Measurements from ENCODE around the gene FOSL2.

Gene FOSL2

DNA sequence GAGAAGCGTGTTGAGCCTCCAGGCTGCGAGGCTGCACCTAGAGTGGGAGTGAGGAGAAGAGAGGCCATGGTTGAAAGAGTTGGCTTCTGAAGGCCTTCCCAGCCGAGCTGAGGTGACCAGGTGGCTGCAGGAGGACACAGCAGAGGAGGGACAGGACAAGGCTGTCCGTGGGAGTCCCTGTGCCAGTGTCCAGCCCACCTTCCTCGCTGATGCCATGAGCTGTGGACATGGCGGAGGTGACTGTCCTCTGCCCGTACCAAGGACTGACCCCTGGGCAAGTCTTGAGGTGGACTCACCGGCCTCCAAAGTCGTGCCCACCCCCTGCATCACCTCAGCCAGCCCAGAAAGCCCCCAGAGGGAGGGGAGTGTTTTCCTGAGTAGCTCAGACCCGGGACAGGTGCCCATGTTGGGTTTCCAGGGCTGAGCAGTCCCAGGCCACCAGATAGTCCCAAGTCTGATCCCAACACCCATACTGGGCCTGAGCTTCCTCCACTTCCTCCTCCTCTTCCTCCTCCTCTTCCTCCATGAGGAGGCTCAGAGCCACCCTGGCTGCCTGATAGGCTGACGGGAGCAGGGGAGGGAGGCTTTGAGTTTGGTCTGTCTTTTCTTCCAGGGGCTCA is 43.0 kb upstream of the FOSL2 start:
- Histone ChIP-seq H3K9me3 (ENCODE audit: control insufficient read depth, low read length) (no peaks in the 10 kb centered on the region), H3K27ac (ENCODE audit: low read depth, low read length, severe bottlenecking) (no peak overlapping the region), H3K4me1 (ENCODE audit: control insufficient read depth, insufficient read depth, low read length, poor library complexity, severe bottlenecking) (peaks cover 20% of the 10 kb centered on the region), H3K36me3 (ENCODE audit: control insufficient read depth, insufficient read depth, low read length) (no peaks in the 10 kb centered on the region), H3K4me3 (ENCODE audit: extremely low read depth, insufficient read depth, low read length, poor library complexity, severe bottlenecking) (no peak overlapping the region)
- 81 to 89% methylated on average over 7 to 8 of the region's 11 CpGs for WGBS, 2 experiments (ENCODE audit: insufficient coverage in 2 of 2)

DNA sequence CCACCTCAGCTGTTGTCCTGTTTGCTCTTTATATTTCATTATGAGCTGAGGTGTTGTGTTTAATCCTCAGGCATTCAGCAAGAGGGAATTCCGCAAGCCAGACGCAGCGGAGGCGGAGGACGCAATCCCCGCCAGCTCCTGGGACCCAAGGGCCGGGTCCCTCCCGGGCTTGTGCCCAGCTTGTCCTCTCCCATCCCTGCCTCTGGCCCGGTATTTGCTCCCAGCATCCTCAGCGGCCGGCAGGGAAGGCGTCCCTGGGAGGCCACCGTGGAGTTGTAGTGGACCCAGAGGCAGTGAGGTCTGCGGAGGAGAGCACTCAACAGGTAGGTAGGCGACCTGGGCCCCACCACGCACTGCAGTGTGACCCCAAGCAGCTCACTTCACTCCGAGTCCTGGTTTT is 42.5 kb upstream of the FOSL2 start:
- WGBS, 2 experiments (ENCODE audit: insufficient coverage in 2 of 2) = 92 to 94% methylated on average over 13 of the region's 17 CpGs
- Histone ChIP-seq H3K27ac (ENCODE audit: low read depth, low read length, severe bottlenecking) (no peak overlapping the region), H3K4me3 (ENCODE audit: extremely low read depth, insufficient read depth, low read length, poor library complexity, severe bottlenecking) (no peak overlapping the region), H3K9me3 (ENCODE audit: control insufficient read depth, low read length) (no peaks in the 10 kb centered on the region), H3K4me1 (ENCODE audit: control insufficient read depth, insufficient read depth, low read length, poor library complexity, severe bottlenecking) (peaks cover 18% of the 10 kb centered on the region), H3K36me3 (ENCODE audit: control insufficient read depth, insufficient read depth, low read length) (no peaks in the 10 kb centered on the region)

GRCh38 chr2:28350791-28351285 is 41.8 kb upstream of the FOSL2 start:
- WGBS, 2 experiments (ENCODE audit: insufficient coverage in 2 of 2) = 84 to 92% methylated on average over 6 to 10 of the region's 11 CpGs
- H3K4me3 ChIP-seq (ENCODE audit: extremely low read depth, insufficient read depth, low read length, poor library complexity, severe bottlenecking) = no peak overlapping the region
- no peaks in the 10 kb centered on the region for H3K9me3 ChIP-seq (ENCODE audit: control insufficient read depth, low read length)
- peaks cover 24% of the 10 kb centered on the region for H3K4me1 ChIP-seq (ENCODE audit: control insufficient read depth, insufficient read depth, low read length, poor library complexity, severe bottlenecking)
- no peaks in the 10 kb centered on the region for H3K36me3 ChIP-seq (ENCODE audit: control insufficient read depth, insufficient read depth, low read length)
- H3K27ac ChIP-seq (ENCODE audit: low read depth, low read length, severe bottlenecking) = no peak overlapping the region

DNA sequence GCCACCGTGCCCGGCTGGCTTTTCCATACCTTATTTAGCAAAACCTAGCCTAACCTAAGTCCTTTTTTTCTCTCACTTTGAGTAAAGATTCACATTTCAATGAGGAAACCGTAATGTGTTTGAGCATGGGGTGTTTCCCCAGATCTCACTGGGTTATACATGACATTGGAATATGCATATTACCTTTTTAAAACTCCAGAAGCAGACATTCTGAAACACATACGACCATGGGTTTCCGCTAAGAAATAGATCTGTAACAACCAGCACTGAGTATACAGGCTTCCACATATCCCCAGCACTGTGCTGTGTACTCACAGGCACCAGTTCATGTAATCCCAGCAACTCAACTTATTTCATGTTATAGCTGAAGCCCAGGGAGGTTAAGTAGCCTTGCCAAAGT is 41.0 kb upstream of the FOSL2 start:
- Histone ChIP-seq H3K4me3 (ENCODE audit: extremely low read depth, insufficient read depth, low read length, poor library complexity, severe bottlenecking) (no peak overlapping the region), H3K36me3 (ENCODE audit: control insufficient read depth, insufficient read depth, low read length) (no peaks in the 10 kb centered on the region), H3K9me3 (ENCODE audit: control insufficient read depth, low read length) (no peaks in the 10 kb centered on the region), H3K4me1 (ENCODE audit: control insufficient read depth, insufficient read depth, low read length, poor library complexity, severe bottlenecking) (peaks cover 30% of the 10 kb centered on the region), H3K27ac (ENCODE audit: low read depth, low read length, severe bottlenecking) (peak overlapping the region; percentile 55)
- WGBS, 2 experiments (ENCODE audit: insufficient coverage in 2 of 2) = 85 to 88% methylated on average over 4 of the region's 5 CpGs

DNA sequence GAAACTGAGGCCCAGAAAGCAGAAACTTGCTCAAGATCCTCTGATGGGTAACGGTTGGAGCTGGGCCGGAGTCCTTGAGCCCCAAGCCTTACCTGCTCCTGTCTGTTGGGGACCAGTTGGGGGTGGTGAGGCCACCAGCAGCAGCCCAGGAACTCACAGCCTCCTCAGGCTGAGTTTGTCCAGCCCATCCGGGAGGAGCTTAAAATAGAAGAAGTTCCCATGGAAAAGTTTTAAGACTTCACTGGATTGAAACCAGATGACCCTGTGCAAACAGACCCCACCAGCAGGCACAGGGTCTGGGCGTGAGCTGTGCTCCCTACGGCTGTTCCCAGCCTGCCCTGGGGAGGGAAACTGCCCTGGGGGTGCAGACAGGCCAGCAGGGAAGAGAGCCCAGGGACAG is 40.6 kb upstream of the FOSL2 start:
- Histone ChIP-seq H3K4me1 (ENCODE audit: control insufficient read depth, insufficient read depth, low read length, poor library complexity, severe bottlenecking) (peaks cover 30% of the 10 kb centered on the region), H3K36me3 (ENCODE audit: control insufficient read depth, insufficient read depth, low read length) (no peaks in the 10 kb centered on the region), H3K9me3 (ENCODE audit: control insufficient read depth, low read length) (no peaks in the 10 kb centered on the region), H3K27ac (ENCODE audit: low read depth, low read length, severe bottlenecking) (peak overlapping the region; percentile 73), H3K4me3 (ENCODE audit: extremely low read depth, insufficient read depth, low read length, poor library complexity, severe bottlenecking) (no peak overlapping the region)
- 87 to 92% methylated on average over 3 to 5 of the region's 5 CpGs for WGBS, 2 experiments (ENCODE audit: insufficient coverage in 2 of 2)

DNA sequence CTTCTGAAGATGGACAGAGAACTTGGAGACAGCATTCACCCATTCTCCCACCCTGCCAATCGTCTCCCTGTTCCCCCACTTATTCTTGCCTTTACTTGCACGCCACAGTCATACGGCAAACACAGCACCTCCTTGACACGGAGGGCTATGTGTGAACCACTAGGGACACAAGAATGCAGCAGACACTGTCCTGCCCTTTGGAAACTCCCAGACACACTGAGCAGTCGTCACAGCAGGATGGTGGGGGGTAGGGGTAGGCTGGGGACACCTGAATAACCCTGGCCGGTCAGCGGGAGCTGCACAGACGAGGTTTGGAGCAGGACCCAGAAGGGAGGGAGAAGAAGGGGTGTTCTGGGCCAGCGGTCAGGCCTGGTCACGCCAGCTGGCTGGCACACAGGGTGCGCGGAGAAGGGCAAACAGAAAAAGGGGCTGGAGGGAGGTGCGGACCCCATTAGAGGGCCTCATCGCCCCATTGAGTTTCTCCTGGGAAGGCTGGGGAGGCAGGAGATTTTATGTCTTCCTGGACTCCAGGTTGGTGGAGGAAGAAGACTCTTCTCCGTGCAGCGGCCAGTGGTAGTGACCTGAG is 40.0 kb upstream of the FOSL2 start:
- no peaks in the 10 kb centered on the region for H3K9me3 ChIP-seq (ENCODE audit: control insufficient read depth, low read length)
- peak overlapping the region; percentile 73 for H3K27ac ChIP-seq (ENCODE audit: low read depth, low read length, severe bottlenecking)
- WGBS, 2 experiments (ENCODE audit: insufficient coverage in 2 of 2) = 79 to 82% methylated on average over 14 to 16 of the region's 16 CpGs
- H3K4me3 ChIP-seq (ENCODE audit: extremely low read depth, insufficient read depth, low read length, poor library complexity, severe bottlenecking) = no peak overlapping the region
- H3K36me3 ChIP-seq (ENCODE audit: control insufficient read depth, insufficient read depth, low read length) = no peaks in the 10 kb centered on the region
- peaks cover 30% of the 10 kb centered on the region for H3K4me1 ChIP-seq (ENCODE audit: control insufficient read depth, insufficient read depth, low read length, poor library complexity, severe bottlenecking)

GRCh38 chr2:28354920-28355520 is 37.6 kb upstream of the FOSL2 start:
- H3K36me3 ChIP-seq (ENCODE audit: control insufficient read depth, insufficient read depth, low read length) = no peaks in the 10 kb centered on the region
- H3K27ac ChIP-seq (ENCODE audit: low read depth, low read length, severe bottlenecking) = no peak overlapping the region
- peaks cover 37% of the 10 kb centered on the region for H3K4me1 ChIP-seq (ENCODE audit: control insufficient read depth, insufficient read depth, low read length, poor library complexity, severe bottlenecking)
- H3K4me3 ChIP-seq (ENCODE audit: extremely low read depth, insufficient read depth, low read length, poor library complexity, severe bottlenecking) = no peak overlapping the region
- no peaks in the 10 kb centered on the region for H3K9me3 ChIP-seq (ENCODE audit: control insufficient read depth, low read length)
- WGBS, 2 experiments (ENCODE audit: insufficient coverage in 2 of 2) = 93 to 97% methylated on average over 10 of the region's 10 CpGs

GRCh38 chr2:28355521-28356094 is 37.0 kb upstream of the FOSL2 start:
- Histone ChIP-seq H3K27ac (ENCODE audit: low read depth, low read length, severe bottlenecking) (peak overlapping the region; percentile 87), H3K36me3 (ENCODE audit: control insufficient read depth, insufficient read depth, low read length) (no peaks in the 10 kb centered on the region), H3K9me3 (ENCODE audit: control insufficient read depth, low read length) (no peaks in the 10 kb centered on the region), H3K4me3 (ENCODE audit: extremely low read depth, insufficient read depth, low read length, poor library complexity, severe bottlenecking) (no peak overlapping the region), H3K4me1 (ENCODE audit: control insufficient read depth, insufficient read depth, low read length, poor library complexity, severe bottlenecking) (peaks cover 37% of the 10 kb centered on the region)
- 92 to 93% methylated on average over 4 to 5 of the region's 6 CpGs for WGBS, 2 experiments (ENCODE audit: insufficient coverage in 2 of 2)

DNA sequence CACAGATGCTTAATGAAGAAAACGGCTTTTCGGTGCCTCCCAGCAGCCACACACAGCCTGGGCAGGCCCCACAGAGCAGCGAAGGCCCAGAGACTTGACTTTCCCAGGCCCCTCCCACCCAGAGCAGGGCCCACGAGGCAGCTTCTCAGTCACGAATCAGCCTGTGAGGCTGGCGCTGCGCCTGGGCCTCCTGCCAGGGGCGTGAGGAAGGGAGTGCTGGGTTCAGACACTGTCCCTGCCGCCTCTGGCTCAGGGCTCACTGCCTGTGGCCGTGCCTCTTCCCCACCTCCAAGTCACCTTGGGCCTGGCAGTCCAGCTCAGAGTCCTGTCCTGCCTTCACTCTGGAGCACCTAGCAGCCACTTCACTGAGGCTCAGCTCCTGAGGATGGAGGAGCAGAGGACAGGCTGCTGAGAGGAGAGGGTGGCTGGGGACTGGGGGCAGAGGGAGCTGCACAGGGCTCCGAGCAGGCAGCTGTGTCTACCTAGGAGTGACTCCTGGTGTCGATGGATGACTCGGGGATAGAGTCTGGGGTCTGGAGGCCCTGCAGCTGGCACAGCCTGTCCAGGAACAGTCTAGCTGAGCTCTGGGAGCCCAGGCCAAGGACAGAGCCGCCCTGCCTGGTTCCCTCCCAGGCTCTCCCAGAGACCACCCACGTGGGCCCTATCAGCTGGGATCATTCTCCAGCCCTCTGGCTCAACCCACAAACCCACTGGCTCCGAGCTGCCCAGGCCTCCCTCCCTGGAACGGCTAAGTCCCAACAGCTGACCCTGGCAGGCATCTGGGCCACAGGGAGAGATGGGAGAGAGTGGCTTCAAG is 36.4 kb upstream of the FOSL2 start:
- peak overlapping the region; percentile 87 for H3K27ac ChIP-seq (ENCODE audit: low read depth, low read length, severe bottlenecking)
- 72 to 84% methylated on average over 11 to 14 of the region's 17 CpGs for WGBS, 2 experiments (ENCODE audit: insufficient coverage in 2 of 2)
- H3K9me3 ChIP-seq (ENCODE audit: control insufficient read depth, low read length) = no peaks in the 10 kb centered on the region
- H3K36me3 ChIP-seq (ENCODE audit: control insufficient read depth, insufficient read depth, low read length) = no peaks in the 10 kb centered on the region
- peaks cover 41% of the 10 kb centered on the region for H3K4me1 ChIP-seq (ENCODE audit: control insufficient read depth, insufficient read depth, low read length, poor library complexity, severe bottlenecking)
- H3K4me3 ChIP-seq (ENCODE audit: extremely low read depth, insufficient read depth, low read length, poor library complexity, severe bottlenecking) = no peak overlapping the region

DNA sequence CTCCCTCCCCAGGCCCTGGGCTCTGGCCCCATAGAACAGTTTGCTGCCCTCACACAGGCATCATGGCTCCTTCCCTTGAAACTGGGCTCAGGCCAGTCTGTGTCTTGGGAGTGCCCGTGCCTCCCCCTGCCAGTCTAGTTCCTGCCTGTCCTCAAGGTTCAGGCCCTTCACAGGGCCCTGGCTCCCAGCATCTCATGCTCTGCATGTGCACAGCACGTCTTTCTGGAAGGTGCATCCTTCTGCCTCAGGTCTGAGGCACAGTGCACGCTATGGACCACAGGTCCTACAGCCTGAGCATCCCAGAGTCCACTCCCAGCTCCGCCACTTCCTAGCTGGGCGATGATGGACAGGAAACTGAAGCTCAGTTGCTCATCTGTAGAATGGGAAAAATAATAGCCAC is 35.6 kb upstream of the FOSL2 start:
- Histone ChIP-seq H3K36me3 (ENCODE audit: control insufficient read depth, insufficient read depth, low read length) (no peaks in the 10 kb centered on the region), H3K4me1 (ENCODE audit: control insufficient read depth, insufficient read depth, low read length, poor library complexity, severe bottlenecking) (peaks cover 42% of the 10 kb centered on the region), H3K4me3 (ENCODE audit: extremely low read depth, insufficient read depth, low read length, poor library complexity, severe bottlenecking) (no peak overlapping the region), H3K27ac (ENCODE audit: low read depth, low read length, severe bottlenecking) (no peak overlapping the region), H3K9me3 (ENCODE audit: control insufficient read depth, low read length) (no peaks in the 10 kb centered on the region)
- WGBS, 2 experiments (ENCODE audit: insufficient coverage in 2 of 2) = 89 to 95% methylated on average over 2 to 3 of the region's 5 CpGs
